GM20431 (cell line): ENCODE results near the gene SLCO3A1.

Experiments
- in situ Hi-C: fragments of 300-500 bp; cut with MseI, MboI; formaldehyde crosslinking; loops from one replicate; pipeline ENCODE4 v1.15.0; 2020; ENCODE audit warnings: low sequenced_read_pairs; ENCODE audit not compliant: unreplicated experiment

SLCO3A1 gene

GRCh38 chr15:92019706-92020105, 166.2 kb downstream of the SLCO3A1 start:
- in situ Hi-C loops, result no loop called here

GRCh38 chr15:92020207-92020606, 166.7 kb downstream of the SLCO3A1 start:
- in situ Hi-C loops, result no loop called here

GRCh38 chr15:92020804-92021203, 167.3 kb downstream of the SLCO3A1 start:
- in situ Hi-C loops, result no loop called here

- in situ Hi-C loops, result no loop called here
Observed at GRCh38 chr15:92021792-92022191, 168.3 kb downstream of the SLCO3A1 start.

- in situ Hi-C loops, result no loop called here
Observed at GRCh38 chr15:92023965-92024364, 170.5 kb downstream of the SLCO3A1 start.

- in situ Hi-C loops, result no loop called here
Observed at GRCh38 chr15:92025706-92026270, 172.3 kb downstream of the SLCO3A1 start.

GRCh38 chr15:92028389-92028724, 174.8 kb downstream of the SLCO3A1 start:
- in situ Hi-C loops, result no loop called here

GRCh38 chr15:92029767-92030166, 176.3 kb downstream of the SLCO3A1 start:
- in situ Hi-C loops, result no loop called here

GRCh38 chr15:92033314-92033713, 179.8 kb downstream of the SLCO3A1 start:
- in situ Hi-C loops, result no loop called here

- in situ Hi-C loops, result no loop called here
Observed at GRCh38 chr15:92033723-92034122, 180.2 kb downstream of the SLCO3A1 start.

GRCh38 chr15:92034227-92034626, 180.7 kb downstream of the SLCO3A1 start:
- in situ Hi-C loops, result no loop called here

GRCh38 chr15:92035551-92035950, 182.0 kb downstream of the SLCO3A1 start:
- in situ Hi-C loops, result no loop called here

- in situ Hi-C loops, result no loop called here
Observed at GRCh38 chr15:92035961-92036360, 182.5 kb downstream of the SLCO3A1 start.

GRCh38 chr15:92037491-92037890, 184.0 kb downstream of the SLCO3A1 start:
- in situ Hi-C loops, result no loop called here

GRCh38 chr15:92040350-92040749, 186.8 kb downstream of the SLCO3A1 start:
- in situ Hi-C loops, result no loop called here

GRCh38 chr15:92041371-92041770, 187.9 kb downstream of the SLCO3A1 start:
- in situ Hi-C loops, result no loop called here

GRCh38 chr15:92043283-92043682, 189.8 kb downstream of the SLCO3A1 start:
- in situ Hi-C loops, result no loop called here

- in situ Hi-C loops, result no loop called here
Observed at GRCh38 chr15:92044203-92044909, 190.8 kb downstream of the SLCO3A1 start.

GRCh38 chr15:92047900-92048299, 194.4 kb downstream of the SLCO3A1 start:
- in situ Hi-C loops, result no loop called here

GRCh38 chr15:92048739-92049138, 195.2 kb downstream of the SLCO3A1 start:
- in situ Hi-C loops, result no loop called here

- in situ Hi-C loops, result no loop called here
Observed at GRCh38 chr15:92049290-92049989, 195.9 kb downstream of the SLCO3A1 start.
